Mesendoderm (in vitro differentiated cells): ENCODE data around the gene SCRT2.

Source experiments
- DNase-seq: peaks from one replicate; pipeline ENCODE4 v3.0.0; 2013
- H2AK5ac ChIP-seq: 2 replicates; pipeline ENCODE4 v1.6.1; 2013; ENCODE audit warnings: low read length, inconsistent platforms
- H2BK120ac ChIP-seq: 2 replicates; pipeline ENCODE4 v1.6.1; 2013; ENCODE audit warnings: low read depth, mild to moderate bottlenecking, low read length, moderate library complexity, mixed read lengths
- H2BK15ac ChIP-seq: replicated peaks from 2 replicates; pipeline ENCODE4 v1.6.1; 2013; ENCODE audit warnings: low read depth, mild to moderate bottlenecking, moderate library complexity
- H2BK5ac ChIP-seq: 2 replicates; pipeline ENCODE4 v1.6.1; 2013; ENCODE audit warnings: low read length, inconsistent platforms
- H3K18ac ChIP-seq: 2 replicates; pipeline ENCODE4 v1.6.1; 2013; ENCODE audit warnings: mild to moderate bottlenecking, low read length, mixed read lengths
- H3K23ac ChIP-seq: one replicate; pipeline ENCODE4 v1.6.1; 2013; ENCODE audit warnings: low read length
- H3K27ac ChIP-seq: 2 replicates; pipeline ENCODE4 v1.5.1; 2013; ENCODE audit warnings: low read depth, mild to moderate bottlenecking, inconsistent platforms, low read length, moderate library complexity
- H3K27me3 ChIP-seq: 2 replicates; pipeline ENCODE4 v1.6.1; 2013; ENCODE audit warnings: low read length, control low read depth, mild to moderate bottlenecking, inconsistent platforms; ENCODE audit not compliant: insufficient read depth, poor library complexity
- H3K36me3 ChIP-seq: 2 replicates; pipeline ENCODE4 v1.6.1; 2013; ENCODE audit warnings: low read length, inconsistent platforms; ENCODE audit not compliant: control insufficient read depth, insufficient read depth
- H3K4ac ChIP-seq: one replicate; pipeline ENCODE4 v1.6.1; 2013; ENCODE audit warnings: low read depth, mild to moderate bottlenecking, low read length, moderate library complexity
- H3K4me1 ChIP-seq: 2 replicates; pipeline ENCODE4 v1.6.1; 2013; ENCODE audit warnings: low read depth, low read length, inconsistent platforms; ENCODE audit not compliant: control insufficient read depth
- H3K4me2 ChIP-seq: 2 replicates; pipeline ENCODE4 v1.6.1; 2013; ENCODE audit warnings: low read length
- H3K4me3 ChIP-seq: 2 replicates; pipeline ENCODE4 v1.5.1; 2013; ENCODE audit warnings: mild to moderate bottlenecking, low read length
- H3K56ac ChIP-seq: one replicate; pipeline ENCODE4 v1.6.1; 2013; ENCODE audit warnings: low read length
- H3K79me1 ChIP-seq: 2 replicates; pipeline ENCODE4 v1.6.1; 2013; ENCODE audit warnings: low read length, inconsistent platforms
- H3K79me2 ChIP-seq: 2 replicates; pipeline ENCODE4 v1.6.1; 2013; ENCODE audit warnings: mild to moderate bottlenecking, low read length; ENCODE audit not compliant: control insufficient read depth, insufficient read depth
- H3K9ac ChIP-seq: 2 replicates; pipeline ENCODE4 v1.6.1; 2013; ENCODE audit warnings: low read length, inconsistent platforms
- H4K5ac ChIP-seq: one replicate; pipeline ENCODE4 v1.6.1; 2013; ENCODE audit warnings: low read length
- H4K8ac ChIP-seq: one replicate; pipeline ENCODE4 v1.6.1; 2013; ENCODE audit warnings: low read depth, mild to moderate bottlenecking, control low read depth, low read length, moderate library complexity
- WGBS: extraction: QIAGEN DNeasy Blood & Tissue Kit; methylation state at CpG from one replicate; pipeline ENCODE4 v1.1.7; 2013; ENCODE audit warnings: low lambda C conversion rate, missing lambda C conversion rate; ENCODE audit not compliant: insufficient coverage; ENCODE audit errors: extremely low coverage; 5-methylcytosine and 5-hydroxymethylcytosine counted together

Gene SCRT2

DNA sequence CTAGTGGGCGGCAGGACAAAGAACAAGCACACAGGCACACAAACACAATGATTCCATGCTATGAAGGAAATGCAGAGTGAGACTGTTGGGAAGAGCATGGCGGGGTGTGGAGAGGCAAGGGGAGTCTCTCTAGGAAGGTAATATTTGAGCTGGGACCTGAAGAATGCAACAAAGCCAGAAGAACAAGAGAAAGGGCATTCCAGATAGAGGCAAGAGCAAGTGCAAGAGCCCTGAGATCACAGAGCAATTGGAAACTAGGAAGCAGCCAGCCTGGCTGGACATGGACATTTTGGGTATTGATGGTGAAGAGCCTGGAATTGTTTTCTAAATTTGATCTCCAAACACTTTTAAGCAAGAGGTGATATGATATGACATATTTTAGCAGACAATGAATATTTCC lies 38.0 kb downstream of the SCRT2 start:
- Histone ChIP-seq H2AK5ac (no peak overlapping the region), H3K27me3 (no peaks in the 10 kb centered on the region), H3K23ac (no peak overlapping the region), H2BK15ac (no peak overlapping the region), H3K79me2 (no peaks in the 10 kb centered on the region), H4K5ac (no peak overlapping the region), H3K4ac (no peak overlapping the region), H3K79me1 (no peaks in the 10 kb centered on the region), H3K4me3 (no peak overlapping the region), H3K4me2 (no peak overlapping the region), H3K36me3 (no peaks in the 10 kb centered on the region), H3K9ac (no peak overlapping the region), H3K4me1 (no peaks in the 10 kb centered on the region), H2BK5ac (no peak overlapping the region), H3K56ac (no peak overlapping the region), H2BK120ac (no peak overlapping the region), H3K18ac (no peak overlapping the region), H3K27ac (no peak overlapping the region), H4K8ac (no peak overlapping the region)
- no peak for DNase-seq
- no CpG with 5 or more reads among the region's 2 CpGs for WGBS

- H3K36me3 ChIP-seq: no peaks in the 10 kb centered on the region
- H3K79me1 ChIP-seq: no peaks in the 10 kb centered on the region
Observed at GRCh38 chr20:635893-636338, 39.7 kb downstream of the SCRT2 start.

GRCh38 chr20:635028-635892 lies 40.3 kb downstream of the SCRT2 start:
- Histone ChIP-seq H3K4me2 (no peak overlapping the region), H2BK15ac (no peak overlapping the region), H3K4ac (no peak overlapping the region), H3K4me3 (no peak overlapping the region), H3K36me3 (no peaks in the 10 kb centered on the region), H3K56ac (no peak overlapping the region), H4K8ac (no peak overlapping the region), H2AK5ac (no peak overlapping the region), H3K27ac (no peak overlapping the region), H3K27me3 (no peaks in the 10 kb centered on the region), H3K79me1 (no peaks in the 10 kb centered on the region), H3K4me1 (no peaks in the 10 kb centered on the region), H3K9ac (no peak overlapping the region), H4K5ac (no peak overlapping the region), H3K79me2 (no peaks in the 10 kb centered on the region), H3K18ac (no peak overlapping the region), H2BK5ac (no peak overlapping the region), H3K23ac (no peak overlapping the region), H2BK120ac (no peak overlapping the region)
- DNase-seq: no peak
- no CpG with 5 or more reads among the region's 9 CpGs for WGBS

More at GRCh38 chr20:635893-636338, 39.7 kb downstream of the SCRT2 start:
- Histone ChIP-seq H3K4me3 (no peak overlapping the region), H4K8ac (no peak overlapping the region), H3K4ac (no peak overlapping the region), H3K79me2 (no peaks in the 10 kb centered on the region), H3K27ac (no peak overlapping the region), H2BK15ac (no peak overlapping the region), H3K4me1 (no peaks in the 10 kb centered on the region), H2BK120ac (no peak overlapping the region), H3K4me2 (no peak overlapping the region), H3K9ac (no peak overlapping the region), H3K27me3 (no peaks in the 10 kb centered on the region), H4K5ac (no peak overlapping the region), H3K23ac (no peak overlapping the region), H3K56ac (no peak overlapping the region), H2AK5ac (no peak overlapping the region), H3K18ac (no peak overlapping the region), H2BK5ac (no peak overlapping the region)
- no peak for DNase-seq
- no CpG with 5 or more reads among the region's 7 CpGs for WGBS

DNA sequence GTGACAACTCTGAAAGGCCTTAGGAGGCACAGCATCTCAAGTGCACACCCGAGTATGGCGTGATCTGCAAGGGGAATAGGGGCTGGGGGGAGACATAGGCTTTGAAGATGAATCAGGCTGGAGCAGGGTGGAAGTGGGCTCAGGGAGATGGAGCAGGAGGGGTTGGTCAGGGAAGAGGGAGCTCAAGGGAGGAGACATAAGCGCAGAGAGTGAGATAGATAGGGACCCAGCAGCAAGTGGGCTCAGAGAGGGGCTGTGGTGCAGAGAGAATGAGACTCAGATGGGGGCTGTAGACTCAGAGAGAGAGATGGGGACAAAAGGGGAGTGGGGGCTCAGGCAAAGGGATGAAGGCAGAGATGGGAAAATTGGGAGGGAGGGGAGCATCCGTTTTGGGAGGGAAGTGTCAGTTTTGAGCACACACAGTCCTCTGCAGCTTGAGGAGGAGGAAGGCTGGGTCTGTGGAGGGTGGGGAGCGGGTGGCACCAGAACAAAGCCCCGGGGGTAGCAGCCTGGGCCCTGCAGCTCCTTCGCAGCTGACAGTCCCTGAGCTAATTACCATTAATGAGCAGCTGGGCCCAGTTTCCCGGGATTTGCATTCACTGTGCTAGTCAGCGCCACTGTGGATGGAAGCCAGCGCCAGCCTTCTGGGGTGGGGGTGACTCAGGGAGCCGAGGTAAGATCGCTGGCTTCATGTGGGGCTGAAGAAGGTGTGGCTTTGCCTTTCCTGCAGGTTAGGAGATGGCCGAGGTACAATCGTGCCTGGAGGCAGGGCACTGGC lies 41.3 kb downstream of the SCRT2 start:
- Histone ChIP-seq H3K18ac (no peak overlapping the region), H3K4me3 (no peak overlapping the region), H4K8ac (no peak overlapping the region), H2BK120ac (no peak overlapping the region), H3K4me1 (no peaks in the 10 kb centered on the region), H3K27ac (no peak overlapping the region), H2BK15ac (no peak overlapping the region), H3K79me2 (no peaks in the 10 kb centered on the region), H3K56ac (no peak overlapping the region), H3K27me3 (no peaks in the 10 kb centered on the region), H3K36me3 (no peaks in the 10 kb centered on the region), H3K4ac (no peak overlapping the region), H2BK5ac (no peak overlapping the region), H2AK5ac (no peak overlapping the region), H3K4me2 (no peak overlapping the region), H4K5ac (no peak overlapping the region), H3K79me1 (no peaks in the 10 kb centered on the region), H3K23ac (no peak overlapping the region), H3K9ac (no peak overlapping the region)
- WGBS: no CpG with 5 or more reads among the region's 14 CpGs
- DNase-seq: no peak

- no peaks in the 10 kb centered on the region for H3K36me3 ChIP-seq
- DNase-seq: no peak
- H3K27ac ChIP-seq: no peak overlapping the region
- H2BK15ac ChIP-seq: no peak overlapping the region
- H3K9ac ChIP-seq: no peak overlapping the region
- no peak overlapping the region for H4K5ac ChIP-seq
- WGBS: no CpG with 5 or more reads among the region's 1 CpG
- no peak overlapping the region for H3K4me2 ChIP-seq
- no peaks in the 10 kb centered on the region for H3K27me3 ChIP-seq
- H3K4ac ChIP-seq: no peak overlapping the region
- no peaks in the 10 kb centered on the region for H3K79me1 ChIP-seq
- no peak overlapping the region for H2BK120ac ChIP-seq
- no peak overlapping the region for H3K4me3 ChIP-seq
- H4K8ac ChIP-seq: no peak overlapping the region
- H2AK5ac ChIP-seq: no peak overlapping the region
- no peak overlapping the region for H2BK5ac ChIP-seq
- no peak overlapping the region for H3K18ac ChIP-seq
- H3K79me2 ChIP-seq: no peaks in the 10 kb centered on the region
- no peaks in the 10 kb centered on the region for H3K4me1 ChIP-seq
- H3K56ac ChIP-seq: no peak overlapping the region
- H3K23ac ChIP-seq: no peak overlapping the region
Observed at GRCh38 chr20:631101-631500, 44.5 kb downstream of the SCRT2 start.
